Measurements from ENCODE around the gene PARD6A. TPM values are rescaled to one million over a fixed set of nuclear protein-coding genes. Genes with fewer than 3 reads are reported as not detected.

PARD6A gene
- total RNA-seq (2021) (4.4 and 8.1 TPM in 2 replicates), Bru-seq, nascent RNA (percentile 28 among the genes with signal in this experiment), BruChase-seq, experiment 1, labeled RNA remaining after a 2-hour chase (percentile 33 among the genes with signal in this experiment), BruChase-seq, experiment 2, labeled RNA remaining after a 6-hour chase (percentile 34 among the genes with signal in this experiment)
- long read RNA-seq, transcript PARD6A-202 (3 exons, 1,260 nt) = major isoform, 6 of 11 reads
- long read RNA-seq, partial matches to known transcripts = 0 of 11 reads
- long read RNA-seq, other reads (novel, unspliced or antisense) = 2 of 11 reads

DNA sequence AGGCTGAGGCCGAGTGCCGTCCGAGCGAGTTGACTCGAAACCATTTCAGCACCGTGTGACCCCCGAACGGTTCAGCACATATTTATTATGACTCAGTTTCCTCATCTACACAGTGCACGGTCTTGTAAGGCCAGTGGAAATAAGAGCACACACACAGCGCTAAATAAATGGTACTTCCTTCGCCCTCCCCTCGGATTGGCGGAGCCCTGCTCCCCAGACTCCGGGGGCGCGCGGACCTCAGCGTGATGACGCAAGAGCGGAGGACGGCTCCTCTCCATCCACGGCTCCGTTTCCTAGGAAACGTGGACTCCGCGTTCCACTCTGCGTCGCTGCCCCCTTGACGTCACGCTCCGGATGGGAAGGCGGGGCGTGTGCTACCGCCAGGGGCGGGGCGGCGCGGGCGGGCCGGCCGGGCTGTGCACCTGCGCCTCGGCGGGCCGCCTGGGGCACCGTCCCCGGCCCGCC, at the start of gene PARD6A:
Gene PARD6A (plus strand): TSS at position 397 of the 465 bp plus-strand sequence. CDS start 79 bp downstream, outside the sequence.
- H3K4me3 ChIP-seq = peak within 1 kb of the TSS; percentile 97
- peak within 1 kb of the TSS; percentile 100 for H2AFZ ChIP-seq
- no peaks in the 10 kb centered on the region for H3K9me3 ChIP-seq (ENCODE audit: insufficient read depth, low read depth)
- H3F3A ChIP-seq (ENCODE audit: insufficient read depth, low read depth) = peaks cover 9% of the 10 kb centered on the region
- peaks cover 7% of the 10 kb centered on the region for H3K4me1 ChIP-seq (replicated peaks; ENCODE audit: insufficient read depth)
- TF ChIP-seq CTCF (conservative IDR thresholded peaks at IDR 0.05) (no peak), EZH2 (IDR thresholded peaks at IDR 0.05; ENCODE audit: low read depth) (no peak)
- intact Hi-C loops (cut with micrococcal nuclease; ENCODE audit: unreplicated experiment) = loop anchor here (2.0 kb wide), 2 partner anchors 98 to 140 kb away; partner anchors contain the start of gene CTCF
- H3K9me2 ChIP-seq (ENCODE audit: insufficient read depth) = no peaks in the 10 kb centered on the region
- H3K79me2 ChIP-seq (ENCODE audit: low read depth) = peaks cover 8% of the 10 kb centered on the region
- ChIA-PET CTCF (interaction anchor here (0.6 to 1.0 kb wide), 3 partner anchors 140 to 338 kb away, joined by 3 to 5 read pairs (median 3); no protein-coding TSS in a partner anchor), POLR2A (ENCODE audit: unreplicated experiment) (interaction anchor here (0.5 to 0.6 kb wide), 2 partner anchors 9 to 97 kb away, joined by 3 to 4 read pairs; no protein-coding TSS in a partner anchor)
- peak; percentile 79 to 87 for DNase-seq
- peak within 1 kb of the TSS; percentile 52 for H3K27ac ChIP-seq
- H3K4me2 ChIP-seq = peak within 1 kb of the TSS; percentile 90
- BruUV-seq (replicated peaks) = TSS peak; percentile 48
- no peaks in the 10 kb centered on the region for H4K20me1 ChIP-seq (ENCODE audit: insufficient read depth)
- no peaks in the 10 kb centered on the region for H3K36me3 ChIP-seq (ENCODE audit: low read depth)
- H3K27me3 ChIP-seq (ENCODE audit: insufficient read depth, low read depth) = no peaks in the 10 kb centered on the region

- Histone ChIP-seq H3K27me3 (ENCODE audit: insufficient read depth, low read depth) (no peaks in the 10 kb centered on the region), H3K4me3 (no peak overlapping the region), H3K9me3 (ENCODE audit: insufficient read depth, low read depth) (no peaks in the 10 kb centered on the region), H2AFZ (no peak overlapping the region), H3K36me3 (ENCODE audit: low read depth) (peaks cover 17% of the 10 kb centered on the region), H3K27ac (no peak overlapping the region), H3K79me2 (ENCODE audit: low read depth) (no peaks in the 10 kb centered on the region; the same call in 1 of the 2 replicates), H3F3A (ENCODE audit: insufficient read depth, low read depth) (peaks cover 6% of the 10 kb centered on the region), H3K4me2 (no peak overlapping the region), H3K4me1 (replicated peaks; ENCODE audit: insufficient read depth) (no peaks in the 10 kb centered on the region), H3K9me2 (ENCODE audit: insufficient read depth) (no peaks in the 10 kb centered on the region), H4K20me1 (ENCODE audit: insufficient read depth) (peaks cover 18% of the 10 kb centered on the region; the same call in 1 of the 2 replicates)
- ChIA-PET POLR2A (ENCODE audit: unreplicated experiment) (no interaction called here), CTCF (no interaction called here)
- no TSS peak for BruUV-seq (replicated peaks)
- intact Hi-C loops (cut with micrococcal nuclease; ENCODE audit: unreplicated experiment) = no loop called here
- no peak for DNase-seq
- 0 out of 2 replicates have a peak, but pooled peaks have one; percentile 23 for TF ChIP-seq CTCF (conservative IDR thresholded peaks at IDR 0.05)
- no peak for TF ChIP-seq EZH2 (IDR thresholded peaks at IDR 0.05; ENCODE audit: low read depth)
Observed at GRCh38 chr16:67613808-67614207, 47.0 kb upstream of the PARD6A start.

- no peak overlapping the region for H3K27ac ChIP-seq
- DNase-seq = no peak
- peaks cover 5% of the 10 kb centered on the region; the same call in 1 of the 2 replicates for H3K36me3 ChIP-seq (ENCODE audit: low read depth)
- H4K20me1 ChIP-seq (ENCODE audit: insufficient read depth) = no peaks in the 10 kb centered on the region; the same call in 1 of the 2 replicates
- intact Hi-C loops (cut with micrococcal nuclease; ENCODE audit: unreplicated experiment) = no loop called here
- no peaks in the 10 kb centered on the region for H3K27me3 ChIP-seq (ENCODE audit: insufficient read depth, low read depth)
- POLR2A ChIA-PET (ENCODE audit: unreplicated experiment) = no interaction called here
- no peaks in the 10 kb centered on the region for H3K9me3 ChIP-seq (ENCODE audit: insufficient read depth, low read depth)
- CTCF ChIA-PET = no interaction called here
- TF ChIP-seq CTCF (conservative IDR thresholded peaks at IDR 0.05) = no peak
- no peaks in the 10 kb centered on the region for H3K79me2 ChIP-seq (ENCODE audit: low read depth)
- BruUV-seq (replicated peaks) = no TSS peak
- H3K4me2 ChIP-seq = no peak overlapping the region
- no peaks in the 10 kb centered on the region for H3K9me2 ChIP-seq (ENCODE audit: insufficient read depth)
- no peak overlapping the region for H3K4me3 ChIP-seq
- H2AFZ ChIP-seq = no peak overlapping the region
- peaks cover 19% of the 10 kb centered on the region for H3F3A ChIP-seq (ENCODE audit: insufficient read depth, low read depth)
- H3K4me1 ChIP-seq (replicated peaks; ENCODE audit: insufficient read depth) = no peaks in the 10 kb centered on the region
Observed at GRCh38 chr16:67628216-67628615, 32.5 kb upstream of the PARD6A start.
